GM12892 (cell line): ENCODE measurements around the gene ABCC4.

Experiments used
- POLR2A ChIP-seq: IDR thresholded peaks from 2 replicates; pipeline ENCODE4 v1.6.1; 2011; ENCODE audit warnings: low read depth, low read length, control low read depth
- POLR2AphosphoS5 ChIP-seq: IDR thresholded peaks from 2 replicates; pipeline ENCODE4 v1.6.1; 2011; ENCODE audit warnings: low read depth, low read length, control low read depth
- TAF1 ChIP-seq: IDR thresholded peaks from 2 replicates; pipeline ENCODE4 v1.6.1; 2011; ENCODE audit warnings: low read depth, mild to moderate bottlenecking, control low read depth, low read length, borderline replicate concordance

GRCh38 chr13:94993616-94994015, 307.6 kb downstream of the ABCC4 start:
- no peak for TF ChIP-seq POLR2A
- no peak for TF ChIP-seq POLR2AphosphoS5
- no peak for TF ChIP-seq TAF1
